ENCODE data around the gene PXDN.

The PXDN gene

GRCh38 chr2:1648241-1649102 is 95.8 kb downstream of the PXDN start:
- no peak for DNase-seq (ENCODE audit: low spot score)

GRCh38 chr2:1647417-1648240 is 96.7 kb downstream of the PXDN start:
- no peak for DNase-seq (ENCODE audit: low spot score)

- no peak for DNase-seq (ENCODE audit: low spot score)
Measured at GRCh38 chr2:1645761-1646476, 98.4 kb downstream of the PXDN start.

GRCh38 chr2:1644427-1644826 is 99.9 kb downstream of the PXDN start:
- peak; percentile 34 for DNase-seq (ENCODE audit: low spot score)

GRCh38 chr2:1642993-1643619 is 101.2 kb downstream of the PXDN start:
- peak; percentile 40 for DNase-seq (ENCODE audit: low spot score)

- peak; percentile 45 for DNase-seq (ENCODE audit: low spot score)
Measured at GRCh38 chr2:1642066-1642861, 102.1 kb downstream of the PXDN start.

GRCh38 chr2:1641523-1641922 is 102.8 kb downstream of the PXDN start:
- no peak for DNase-seq (ENCODE audit: low spot score)

GRCh38 chr2:1640301-1641135 is 103.8 kb downstream of the PXDN start:
- peak; percentile 41 for DNase-seq (ENCODE audit: low spot score)

- DNase-seq (ENCODE audit: low spot score), result peak; percentile 40
Measured at GRCh38 chr2:1639086-1639858, 105.0 kb downstream of the PXDN start.

GRCh38 chr2:1638281-1638860 is 105.9 kb downstream of the PXDN start:
- DNase-seq (ENCODE audit: low spot score), result peak; percentile 59

GRCh38 chr2:1636791-1637415 is 107.4 kb downstream of the PXDN start:
- peak; percentile 51 for DNase-seq (ENCODE audit: low spot score)

GRCh38 chr2:1635823-1636222 is 108.5 kb downstream of the PXDN start:
- DNase-seq (ENCODE audit: low spot score), result peak; percentile 50

- no peak for DNase-seq (ENCODE audit: low spot score)
Measured at GRCh38 chr2:1634681-1635341, 109.5 kb downstream of the PXDN start.

GRCh38 chr2:1633936-1634587 is 110.3 kb downstream of the PXDN start:
- DNase-seq (ENCODE audit: low spot score), result no peak

GRCh38 chr2:1633092-1633671 is 111.1 kb downstream of the PXDN start:
- DNase-seq (ENCODE audit: low spot score), result no peak

- no peak for DNase-seq (ENCODE audit: low spot score)
Measured at GRCh38 chr2:1632510-1632909, 111.8 kb downstream of the PXDN start.

GRCh38 chr2:1632002-1632348 is 112.3 kb downstream of the PXDN start:
- no peak for DNase-seq (ENCODE audit: low spot score)

Measured in left forelimb (tissue), 1 donor.